KMS-11 (cell line): ENCODE data around the gene MPV17L.
"Not testable (repeated sequence)": the region's sequence is repeated elsewhere in the genome, so short reads cannot be mapped to it uniquely, and the experiment has no call there.

Source experiments
- H2AFZ ChIP-seq: fragments of 200-600 bp; sonication (generic); 2 replicates; pipeline ENCODE4 v1.6.1; 2016; ENCODE audit warnings: antibody characterized with exemption, mixed run types, low read depth
- H3K27ac ChIP-seq: fragments of 200-600 bp; sonication (generic); 2 replicates; pipeline ENCODE4 v1.6.1; 2016; ENCODE audit warnings: mild to moderate bottlenecking, mixed run types
- H3K27me3 ChIP-seq: fragments of 200-600 bp; sonication (generic); 2 replicates; pipeline ENCODE4 v1.6.1; 2017; ENCODE audit warnings: mild to moderate bottlenecking, low read depth, mixed run types, moderate library complexity; ENCODE audit not compliant: insufficient read depth
- H3K36me3 ChIP-seq: fragments of 200-600 bp; sonication (generic); 2 replicates; pipeline ENCODE4 v1.6.1; 2017; ENCODE audit warnings: mild to moderate bottlenecking, mixed run types; ENCODE audit not compliant: insufficient read depth
- H3K4me1 ChIP-seq: fragments of 200-600 bp; sonication (generic); 2 replicates; pipeline ENCODE4 v1.6.1; 2016; ENCODE audit warnings: mild to moderate bottlenecking, low read depth, mixed run types; ENCODE audit not compliant: poor library complexity, severe bottlenecking
- H3K4me2 ChIP-seq: fragments of 200-600 bp; sonication (generic); 2 replicates; pipeline ENCODE4 v1.7.0; 2016; ENCODE audit warnings: mild to moderate bottlenecking, mixed run types
- H3K4me3 ChIP-seq: fragments of 200-600 bp; sonication (generic); IDR thresholded peaks from 2 replicates; pipeline ENCODE4 v1.6.1; 2017; ENCODE audit warnings: low read depth, low read length, mixed read lengths; ENCODE audit not compliant: insufficient read depth
- H3K79me2 ChIP-seq: fragments of 200-600 bp; sonication (generic); 2 replicates; pipeline ENCODE4 v1.6.1; 2016; ENCODE audit warnings: low read depth, mixed run types; ENCODE audit not compliant: insufficient read depth
- H3K9ac ChIP-seq: fragments of 200-600 bp; sonication (generic); 2 replicates; pipeline ENCODE4 v1.6.1; 2016; ENCODE audit warnings: mild to moderate bottlenecking, mixed run types
- H4K20me1 ChIP-seq: fragments of 200-600 bp; sonication (generic); 2 replicates; pipeline ENCODE4 v1.6.1; 2016; ENCODE audit warnings: mild to moderate bottlenecking, mixed run types; ENCODE audit not compliant: insufficient read depth
- TF ChIP-seq, protein P1 (sequence below): fragments of 200-600 bp; sonication (generic); conservative IDR thresholded peaks from 2 replicates; pipeline ENCODE4 v1.6.1; 2017; ENCODE audit warnings: low read depth, mild to moderate bottlenecking, antibody characterized with exemption, low read length, moderate library complexity, mixed read lengths

Gene MPV17L

DNA sequence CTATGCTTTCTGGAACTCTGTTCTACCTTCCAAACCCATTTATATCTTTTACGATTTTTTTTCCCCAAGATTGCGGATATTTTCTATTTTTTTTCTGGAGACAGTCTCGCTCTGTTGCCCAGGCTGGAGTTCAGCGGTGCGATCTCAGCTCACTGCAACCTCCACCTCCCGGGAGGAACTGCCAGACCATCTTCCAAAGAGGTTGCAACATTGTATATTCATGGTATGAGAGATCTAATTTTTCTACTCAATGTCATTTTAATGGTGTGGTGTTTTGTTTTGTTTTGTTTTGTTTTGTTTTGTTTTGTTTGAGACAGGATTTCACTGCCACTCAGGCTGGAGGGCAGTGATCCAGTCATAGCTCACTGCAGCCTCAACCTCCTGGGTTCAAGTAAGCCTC, 30.3 kb downstream of the MPV17L start:
- Histone ChIP-seq H3K36me3 (no peaks in the 10 kb centered on the region), H4K20me1 (no peaks in the 10 kb centered on the region), H2AFZ (no peak overlapping the region), H3K27ac (no peak overlapping the region), H3K4me2 (no peak overlapping the region), H3K4me3 (no peak overlapping the region), H3K4me1 (no peaks in the 10 kb centered on the region), H3K27me3 (no peaks in the 10 kb centered on the region), H3K9ac (no peak overlapping the region), H3K79me2 (no peaks in the 10 kb centered on the region)
- TF ChIP-seq, protein P1, sequence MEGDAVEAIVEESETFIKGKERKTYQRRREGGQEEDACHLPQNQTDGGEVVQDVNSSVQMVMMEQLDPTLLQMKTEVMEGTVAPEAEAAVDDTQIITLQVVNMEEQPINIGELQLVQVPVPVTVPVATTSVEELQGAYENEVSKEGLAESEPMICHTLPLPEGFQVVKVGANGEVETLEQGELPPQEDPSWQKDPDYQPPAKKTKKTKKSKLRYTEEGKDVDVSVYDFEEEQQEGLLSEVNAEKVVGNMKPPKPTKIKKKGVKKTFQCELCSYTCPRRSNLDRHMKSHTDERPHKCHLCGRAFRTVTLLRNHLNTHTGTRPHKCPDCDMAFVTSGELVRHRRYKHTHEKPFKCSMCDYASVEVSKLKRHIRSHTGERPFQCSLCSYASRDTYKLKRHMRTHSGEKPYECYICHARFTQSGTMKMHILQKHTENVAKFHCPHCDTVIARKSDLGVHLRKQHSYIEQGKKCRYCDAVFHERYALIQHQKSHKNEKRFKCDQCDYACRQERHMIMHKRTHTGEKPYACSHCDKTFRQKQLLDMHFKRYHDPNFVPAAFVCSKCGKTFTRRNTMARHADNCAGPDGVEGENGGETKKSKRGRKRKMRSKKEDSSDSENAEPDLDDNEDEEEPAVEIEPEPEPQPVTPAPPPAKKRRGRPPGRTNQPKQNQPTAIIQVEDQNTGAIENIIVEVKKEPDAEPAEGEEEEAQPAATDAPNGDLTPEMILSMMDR, result no peak

DNA sequence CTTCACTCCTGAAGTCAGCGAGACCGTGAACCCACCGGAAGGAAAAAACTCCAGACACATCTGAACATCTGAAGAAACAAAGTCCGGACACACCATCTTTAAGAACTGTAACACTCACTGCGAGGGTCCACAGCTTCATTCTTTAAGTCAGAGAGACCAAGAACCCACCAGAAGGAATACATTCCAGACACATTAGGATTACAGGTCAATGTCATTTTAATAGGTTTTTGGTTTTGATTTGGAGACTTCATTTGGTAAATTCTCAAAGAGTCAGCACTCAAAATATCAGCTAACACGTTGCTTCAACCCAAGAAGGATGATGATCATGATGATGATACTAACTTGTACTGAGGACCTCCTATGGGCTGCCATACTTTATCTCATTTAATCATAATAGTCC, 31.2 kb downstream of the MPV17L start:
- no peak overlapping the region for H3K4me3 ChIP-seq
- TF ChIP-seq, protein P1, result no peak
- H3K9ac ChIP-seq, result no peak overlapping the region
- H3K79me2 ChIP-seq, result no peaks in the 10 kb centered on the region
- H3K4me2 ChIP-seq, result no peak overlapping the region
- no peaks in the 10 kb centered on the region for H3K27me3 ChIP-seq
- no peaks in the 10 kb centered on the region for H4K20me1 ChIP-seq
- no peaks in the 10 kb centered on the region for H3K4me1 ChIP-seq
- no peak overlapping the region for H2AFZ ChIP-seq
- H3K27ac ChIP-seq, result no peak overlapping the region
- no peaks in the 10 kb centered on the region for H3K36me3 ChIP-seq

DNA sequence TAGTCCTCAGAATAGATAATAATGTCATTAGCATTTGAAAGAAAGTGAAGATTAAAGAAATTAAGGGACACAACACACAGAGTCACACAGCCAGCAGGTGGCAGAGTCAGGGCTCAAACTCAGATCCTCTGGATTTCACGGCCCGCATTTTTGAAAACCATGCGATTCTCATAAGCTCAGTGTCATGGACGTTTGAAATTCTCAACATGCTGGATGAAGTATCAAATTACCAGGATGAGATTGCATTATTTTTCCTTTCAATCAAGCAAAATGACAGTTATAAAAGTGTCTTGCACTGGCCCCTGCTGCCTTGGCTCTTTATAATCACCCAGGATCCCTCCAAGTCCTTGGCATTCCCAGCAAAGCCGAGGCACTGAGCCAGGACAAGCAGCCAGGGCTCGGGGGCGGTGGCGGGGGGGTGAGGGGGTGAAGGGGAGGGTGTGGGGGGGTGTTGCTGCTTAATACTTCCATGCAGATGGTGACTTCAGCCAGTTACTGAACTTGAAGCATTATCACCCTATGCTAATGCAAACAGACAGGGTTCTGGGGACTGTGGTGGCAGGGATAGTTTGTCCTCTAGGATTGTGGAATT, 32.2 kb downstream of the MPV17L start:
- H3K36me3 ChIP-seq, result no peaks in the 10 kb centered on the region
- no peaks in the 10 kb centered on the region for H3K4me1 ChIP-seq
- H3K4me3 ChIP-seq, result no peak overlapping the region
- no peak overlapping the region for H3K27ac ChIP-seq
- H2AFZ ChIP-seq, result no peak overlapping the region
- no peaks in the 10 kb centered on the region for H3K79me2 ChIP-seq
- no peak overlapping the region for H3K9ac ChIP-seq
- no peaks in the 10 kb centered on the region for H4K20me1 ChIP-seq
- TF ChIP-seq, protein P1, result peak; percentile 45; the same call in 1 of the 2 replicates
- H3K27me3 ChIP-seq, result no peaks in the 10 kb centered on the region
- no peak overlapping the region for H3K4me2 ChIP-seq

DNA sequence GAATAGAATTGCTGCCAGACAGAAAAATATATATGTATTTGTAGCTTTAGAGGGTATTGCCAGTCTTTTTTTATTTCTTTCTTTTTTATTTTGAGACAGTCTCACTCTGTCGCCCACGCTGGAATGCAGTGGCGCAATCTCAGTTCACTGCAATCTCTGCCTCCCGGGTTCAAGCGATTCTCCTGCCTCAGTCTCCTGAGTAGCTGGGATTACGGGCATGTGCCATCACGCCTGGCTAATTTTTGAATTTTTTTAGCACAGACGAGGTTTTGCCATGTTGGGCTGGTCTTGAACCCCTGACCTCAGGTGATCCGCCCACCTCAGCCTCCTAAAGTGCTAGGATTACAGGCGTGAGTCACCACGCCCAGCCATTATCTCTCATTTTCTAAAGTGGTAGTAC, 35.3 kb downstream of the MPV17L start:
- not testable (repeated sequence) for H3K79me2 ChIP-seq, H3K36me3 ChIP-seq, H2AFZ ChIP-seq, H3K4me1 ChIP-seq, H4K20me1 ChIP-seq, H3K27me3 ChIP-seq, H3K9ac ChIP-seq, H3K27ac ChIP-seq, H3K4me3 ChIP-seq, H3K4me2 ChIP-seq

DNA sequence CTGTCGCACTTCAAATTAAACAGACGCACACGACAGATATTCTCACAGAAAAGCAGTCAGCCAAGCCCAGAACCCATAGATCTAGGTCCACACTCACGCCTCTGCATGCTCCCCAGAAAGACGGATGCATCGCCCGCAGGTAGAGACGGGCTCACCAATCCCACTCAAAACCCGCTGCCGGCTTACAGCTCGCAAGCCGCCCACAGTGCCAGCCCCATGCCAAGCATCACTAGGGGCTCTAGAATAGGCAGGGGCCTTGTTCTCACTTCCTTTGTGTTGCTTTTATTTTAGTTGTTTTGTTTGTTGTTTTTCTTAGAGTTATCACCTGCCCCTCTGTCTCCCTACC, 38.5 kb downstream of the MPV17L start:
- Histone ChIP-seq H3K27ac (no peak overlapping the region), H3K36me3 (no peaks in the 10 kb centered on the region), H4K20me1 (no peaks in the 10 kb centered on the region), H3K4me1 (no peaks in the 10 kb centered on the region), H3K27me3 (no peaks in the 10 kb centered on the region), H3K4me2 (no peak overlapping the region), H2AFZ (no peak overlapping the region), H3K4me3 (no peak overlapping the region), H3K9ac (no peak overlapping the region), H3K79me2 (no peaks in the 10 kb centered on the region)
- TF ChIP-seq, protein P1, result no peak
